ENCODE measurements around the gene SH3PXD2A. TPM values are rescaled to one million over a fixed set of nuclear protein-coding genes. Genes with fewer than 3 reads are reported as not detected.
A peak's percentile ranks its signal among the peaks of the same experiment; 100 is the strongest.

SH3PXD2A gene
- total and polyA plus RNA-seq, 9 of the 15 experiments (the other 6 are each of a cell fraction or from before 2014, with no cell fraction given), result 0.41 to 9.3 (median 2.5) TPM

GRCh38 chr10:103578782-103579382 lies 276.5 kb downstream of the SH3PXD2A start (continued):
- peak; percentile 6 for TF ChIP-seq MEIS2 (IDR thresholded peaks at IDR 0.05; ENCODE audit: partially characterized antibody)
- no peak for TF ChIP-seq RBM25 (IDR thresholded peaks at IDR 0.05; ENCODE audit: low read depth, low read length, severe bottlenecking)
- TF ChIP-seq JUND (IDR thresholded peaks at IDR 0.05; ENCODE audit: borderline replicate concordance, low read depth, low read length), result 0 out of 2 replicates have a peak, but pooled peaks have one; percentile 18
- TF ChIP-seq JUND (tag; IDR thresholded peaks at IDR 0.05; ENCODE audit: borderline replicate concordance, low read depth, low read length), result peak; percentile 26; the same call in 1 of the 3 replicates
- TF ChIP-seq STAT5B (CRISPR knock-in tag; IDR thresholded peaks at IDR 0.05), result no peak
- peak; percentile 43; the same call in 1 of the 2 replicates for TF ChIP-seq RNF2 (IDR thresholded peaks at IDR 0.05)
- TF ChIP-seq CREM (IDR thresholded peaks at IDR 0.05; ENCODE audit: low read depth), result peak; percentile 47; the same call in 1 of the 2 replicates
- no peak for TF ChIP-seq ZNF764 (CRISPR knock-in tag; IDR thresholded peaks at IDR 0.05; ENCODE audit: low read depth)
- TF ChIP-seq ZFP36 (IDR thresholded peaks at IDR 0.05; ENCODE audit: low read depth, low read length, partially characterized antibody), result peak; percentile 40
- TF ChIP-seq TCF3 (CRISPR knock-in tag; IDR thresholded peaks at IDR 0.05), result peak; percentile 78
- TF ChIP-seq CXXC5 (CRISPR knock-in tag; IDR thresholded peaks at IDR 0.05), result peak; percentile 41
- peak; percentile 74 for TF ChIP-seq TEAD4 (IDR thresholded peaks at IDR 0.05; ENCODE audit: low read length)
- TF ChIP-seq TEAD4 (CRISPR knock-in tag; IDR thresholded peaks at IDR 0.05; ENCODE audit: borderline replicate concordance), result no peak
- peak; percentile 31; the same call in 1 of the 2 replicates for TF ChIP-seq ESRRA (IDR thresholded peaks at IDR 0.05; ENCODE audit: borderline replicate concordance, low read depth)
- TF ChIP-seq SMAD4 (CRISPR knock-in tag; conservative IDR thresholded peaks at IDR 0.05), result peak; percentile 77
- 0 out of 4 replicates have a peak, but pooled peaks of 1 of the 2 experiments have one; percentile 13 for TF ChIP-seq MAZ (CRISPR knock-in tag; conservative IDR thresholded peaks at IDR 0.05 in 1 of 2, IDR thresholded peaks at IDR 0.05 in 1 of 2)
- no peak for TF ChIP-seq SMARCB1 (IDR thresholded peaks at IDR 0.05; ENCODE audit: insufficient read length, low read depth)
- TF ChIP-seq EP300 (IDR thresholded peaks at IDR 0.05; ENCODE audit: low read length), result peak; percentile 40; the same call in 1 of the 2 replicates
- TF ChIP-seq ARID1B (IDR thresholded peaks at IDR 0.05), result peak; percentile 79
- peak; percentile 48; the same call in 1 of the 2 replicates for TF ChIP-seq CTBP1 (IDR thresholded peaks at IDR 0.05; ENCODE audit: borderline replicate concordance)
- TF ChIP-seq ZEB2 (IDR thresholded peaks at IDR 0.05), result peak; percentile 40; the same call in 1 of the 2 replicates
- peak; percentile 25; the same call in 1 of the 2 replicates for TF ChIP-seq GATAD2A (IDR thresholded peaks at IDR 0.05)
- peak; percentile 97 for TF ChIP-seq ETV5 (CRISPR knock-in tag; IDR thresholded peaks at IDR 0.05; ENCODE audit: low read depth)
- TF ChIP-seq ATF7 (IDR thresholded peaks at IDR 0.05), result 0 out of 2 replicates have a peak, but pooled peaks have one; percentile 32
- TF ChIP-seq TAL1 (IDR thresholded peaks at IDR 0.05), result peak; percentile 65
- TF ChIP-seq POLR3A (IDR thresholded peaks at IDR 0.05; ENCODE audit: borderline replicate concordance, extremely low read depth, insufficient read depth, insufficient read length), result no peak
- TF ChIP-seq ZBTB7A (IDR thresholded peaks at IDR 0.05; ENCODE audit: borderline replicate concordance, control insufficient read depth, low read depth, low read length), result peak; percentile 40; the same call in 1 of the 2 replicates
- TF ChIP-seq CBFA2T3 (IDR thresholded peaks at IDR 0.05), result peak; percentile 82
- peak in 1 of 2 experiments; percentile 50; a peak in 1 of 3 replicates for TF ChIP-seq CBX3 (IDR thresholded peaks at IDR 0.05; ENCODE audit: borderline replicate concordance in 1 of 2, low read length in 2 of 2)
- peak; percentile 26; the same call in 1 of the 2 replicates for TF ChIP-seq STAT5A (IDR thresholded peaks at IDR 0.05; ENCODE audit: borderline replicate concordance, low read length)
- TF ChIP-seq, protein P1, sequence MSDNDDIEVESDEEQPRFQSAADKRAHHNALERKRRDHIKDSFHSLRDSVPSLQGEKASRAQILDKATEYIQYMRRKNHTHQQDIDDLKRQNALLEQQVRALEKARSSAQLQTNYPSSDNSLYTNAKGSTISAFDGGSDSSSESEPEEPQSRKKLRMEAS (CRISPR knock-in tag; IDR thresholded peaks at IDR 0.05), result 0 out of 2 replicates have a peak, but pooled peaks have one; percentile 28
- peak in 1 of 2 experiments; percentile 71; a peak in 1 of 4 replicates for TF ChIP-seq RCOR1 (IDR thresholded peaks at IDR 0.05; ENCODE audit: borderline replicate concordance in 1 of 2, low read depth in 2 of 2, low read length in 2 of 2)
- peak; percentile 63 for TF ChIP-seq CBFA2T2 (conservative IDR thresholded peaks at IDR 0.05)

Measured in K562 (cell line).